ENCODE results near the gene CTSZ.
"Not testable (repeated sequence)": the region's sequence is repeated elsewhere in the genome, so short reads cannot be mapped to it uniquely, and the experiment has no call there.

- not testable (repeated sequence) for TF ChIP-seq CTCF (IDR thresholded peaks at IDR 0.05; ENCODE audit: low read length); EZH2 (IDR thresholded peaks at IDR 0.05; ENCODE audit: borderline replicate concordance, low read length)
These were observed 24.0 kb downstream of the CTSZ start for GRCh38 chr20:58983115-58983468.
